DND-41 (cell line): ENCODE data around the gene CEACAM1.
"Not testable (repeated sequence)": the region's sequence is repeated elsewhere in the genome, so short reads cannot be mapped to it uniquely, and the experiment has no call there.

Source experiments
- EZH2 ChIP-seq: IDR thresholded peaks from 3 replicates; pipeline ENCODE4 v1.6.1; 2012; ENCODE audit warnings: borderline replicate concordance, low read depth, mild to moderate bottlenecking, moderate library complexity, low read length, inconsistent platforms; ENCODE audit not compliant: severe bottlenecking
- TF ChIP-seq, protein P1 (sequence below): IDR thresholded peaks from 2 replicates; pipeline ENCODE4 v1.5.1; 2012; ENCODE audit warnings: borderline replicate concordance, low read length, moderate library complexity, mild to moderate bottlenecking; ENCODE audit not compliant: poor library complexity, severe bottlenecking; ENCODE audit errors: extremely low read depth

DNA sequence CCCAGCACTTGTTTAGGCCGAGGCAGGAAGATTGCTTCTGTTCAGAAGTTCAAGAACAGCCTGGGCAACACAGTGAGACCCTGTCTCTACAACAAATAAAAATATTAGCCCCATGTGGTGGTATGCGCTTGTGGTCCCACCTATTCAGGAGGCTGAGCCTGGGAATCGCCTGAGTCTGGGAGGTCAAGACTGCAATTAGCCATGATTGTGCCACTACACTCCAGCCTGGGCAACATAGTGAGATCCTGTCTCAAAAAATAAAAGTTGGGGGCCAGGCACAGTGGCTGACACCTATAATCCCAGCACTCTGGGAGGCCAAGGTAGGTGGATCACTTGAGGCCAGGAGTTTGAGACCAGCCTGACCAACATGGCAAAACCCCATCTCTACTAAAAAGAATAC is 27.0 kb downstream of the CEACAM1 start:
- TF ChIP-seq, protein P1, sequence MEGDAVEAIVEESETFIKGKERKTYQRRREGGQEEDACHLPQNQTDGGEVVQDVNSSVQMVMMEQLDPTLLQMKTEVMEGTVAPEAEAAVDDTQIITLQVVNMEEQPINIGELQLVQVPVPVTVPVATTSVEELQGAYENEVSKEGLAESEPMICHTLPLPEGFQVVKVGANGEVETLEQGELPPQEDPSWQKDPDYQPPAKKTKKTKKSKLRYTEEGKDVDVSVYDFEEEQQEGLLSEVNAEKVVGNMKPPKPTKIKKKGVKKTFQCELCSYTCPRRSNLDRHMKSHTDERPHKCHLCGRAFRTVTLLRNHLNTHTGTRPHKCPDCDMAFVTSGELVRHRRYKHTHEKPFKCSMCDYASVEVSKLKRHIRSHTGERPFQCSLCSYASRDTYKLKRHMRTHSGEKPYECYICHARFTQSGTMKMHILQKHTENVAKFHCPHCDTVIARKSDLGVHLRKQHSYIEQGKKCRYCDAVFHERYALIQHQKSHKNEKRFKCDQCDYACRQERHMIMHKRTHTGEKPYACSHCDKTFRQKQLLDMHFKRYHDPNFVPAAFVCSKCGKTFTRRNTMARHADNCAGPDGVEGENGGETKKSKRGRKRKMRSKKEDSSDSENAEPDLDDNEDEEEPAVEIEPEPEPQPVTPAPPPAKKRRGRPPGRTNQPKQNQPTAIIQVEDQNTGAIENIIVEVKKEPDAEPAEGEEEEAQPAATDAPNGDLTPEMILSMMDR: not testable (repeated sequence)
- not testable (repeated sequence) for TF ChIP-seq EZH2
